BLaER1 (cell line): ENCODE results near the gene FAM186B.

Source experiments
- H3K27ac ChIP-seq: shearing (Covaris generic); formaldehyde crosslinking; 2 replicates; pipeline ENCODE4 v1.8.1; 2022
- H3K27me3 ChIP-seq: shearing (Covaris generic); formaldehyde crosslinking; 2 replicates; pipeline ENCODE4 v1.8.1; 2022
- H3K36me3 ChIP-seq: shearing (Covaris generic); formaldehyde crosslinking; 2 replicates; pipeline ENCODE4 v1.8.1; 2022
- H3K4me1 ChIP-seq: shearing (Covaris generic); formaldehyde crosslinking; 2 replicates; pipeline ENCODE4 v1.8.1; 2022
- H3K4me2 ChIP-seq: shearing (Covaris generic); formaldehyde crosslinking; 2 replicates; pipeline ENCODE4 v1.8.1; 2022
- H3K4me3 ChIP-seq: shearing (Covaris generic); formaldehyde crosslinking; 2 replicates; pipeline ENCODE4 v1.8.1; 2022
- H3K9ac ChIP-seq: shearing (Covaris generic); formaldehyde crosslinking; 2 replicates; pipeline ENCODE4 v1.8.1; 2022
- H3K9me3 ChIP-seq: shearing (Covaris generic); formaldehyde crosslinking; 2 replicates; pipeline ENCODE4 v1.8.1; 2022
- H4K20me1 ChIP-seq: shearing (Covaris generic); formaldehyde crosslinking; 2 replicates; pipeline ENCODE4 v1.8.1; 2022
- Cebpa-rat ChIP-seq: shearing (Covaris generic); IDR thresholded peaks from 2 replicates; pipeline ENCODE4 v1.8.1; 2022

The FAM186B gene

DNA sequence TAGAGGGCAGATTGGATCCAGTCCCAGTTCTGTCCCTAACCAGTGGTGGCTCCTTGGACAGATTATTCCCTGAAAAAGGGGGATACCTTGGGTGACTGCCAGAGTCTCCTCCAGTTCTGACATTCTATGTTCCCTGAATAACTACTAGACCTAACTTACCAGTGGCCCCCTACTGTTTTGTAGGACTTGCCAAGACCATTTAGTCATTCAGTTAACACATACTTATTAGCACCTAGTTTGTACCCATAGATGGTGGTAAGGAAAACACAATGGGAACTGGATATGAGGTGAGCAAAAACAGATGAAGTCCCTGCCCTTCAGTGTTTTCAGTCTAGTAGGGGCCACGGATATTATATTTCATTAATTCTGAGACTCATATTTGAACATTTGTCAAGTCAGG, 21.4 kb upstream of the FAM186B start:
- TF ChIP-seq Cebpa-rat, result no peak
- H3K27me3 ChIP-seq, result no peaks in the 10 kb centered on the region
- peaks cover 18% of the 10 kb centered on the region for H3K4me1 ChIP-seq
- no peak overlapping the region for H3K9ac ChIP-seq
- H3K4me2 ChIP-seq, result no peak overlapping the region
- no peaks in the 10 kb centered on the region for H4K20me1 ChIP-seq
- H3K36me3 ChIP-seq, result no peaks in the 10 kb centered on the region; the same call in 1 of the 2 replicates
- H3K27ac ChIP-seq, result no peak overlapping the region
- no peaks in the 10 kb centered on the region for H3K9me3 ChIP-seq
- H3K4me3 ChIP-seq, result no peak overlapping the region

DNA sequence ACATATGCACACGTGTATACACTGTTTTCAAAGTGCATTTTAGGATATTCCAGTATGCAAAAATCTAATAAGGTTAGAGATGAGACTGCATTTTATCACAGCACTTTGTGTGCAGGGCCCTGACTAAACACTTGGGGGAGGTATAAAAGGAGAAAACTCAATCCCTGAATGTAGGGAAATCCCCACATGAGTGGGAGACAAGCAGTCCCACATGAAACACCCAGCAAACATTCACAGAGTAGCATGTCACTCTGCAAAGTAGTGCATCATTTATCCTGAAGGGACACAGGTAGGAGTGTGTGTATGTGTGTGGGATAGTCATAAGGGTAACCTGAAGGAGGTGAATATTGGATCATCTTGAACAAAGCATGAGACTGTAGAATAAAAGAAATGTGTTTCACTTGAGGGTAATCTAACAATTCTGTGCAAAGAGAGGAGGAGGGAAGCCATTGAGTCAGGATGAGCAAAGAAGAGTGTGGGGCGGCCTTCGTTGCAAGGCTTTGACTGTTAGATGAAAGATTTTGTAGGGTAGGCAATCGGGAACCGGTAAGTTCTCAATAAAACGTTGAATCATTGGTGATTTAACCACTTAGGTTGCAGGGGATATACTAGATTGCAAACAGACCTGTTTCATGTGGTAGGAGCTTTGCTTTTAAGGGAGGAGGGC, 20.9 kb upstream of the FAM186B start:
- peaks cover 23% of the 10 kb centered on the region for H3K4me1 ChIP-seq
- H3K27me3 ChIP-seq, result no peaks in the 10 kb centered on the region
- no peaks in the 10 kb centered on the region for H4K20me1 ChIP-seq
- H3K4me2 ChIP-seq, result no peak overlapping the region
- H3K36me3 ChIP-seq, result no peaks in the 10 kb centered on the region
- TF ChIP-seq Cebpa-rat, result no peak
- no peak overlapping the region for H3K27ac ChIP-seq
- no peak overlapping the region for H3K9ac ChIP-seq
- no peak overlapping the region for H3K4me3 ChIP-seq
- no peaks in the 10 kb centered on the region for H3K9me3 ChIP-seq

DNA sequence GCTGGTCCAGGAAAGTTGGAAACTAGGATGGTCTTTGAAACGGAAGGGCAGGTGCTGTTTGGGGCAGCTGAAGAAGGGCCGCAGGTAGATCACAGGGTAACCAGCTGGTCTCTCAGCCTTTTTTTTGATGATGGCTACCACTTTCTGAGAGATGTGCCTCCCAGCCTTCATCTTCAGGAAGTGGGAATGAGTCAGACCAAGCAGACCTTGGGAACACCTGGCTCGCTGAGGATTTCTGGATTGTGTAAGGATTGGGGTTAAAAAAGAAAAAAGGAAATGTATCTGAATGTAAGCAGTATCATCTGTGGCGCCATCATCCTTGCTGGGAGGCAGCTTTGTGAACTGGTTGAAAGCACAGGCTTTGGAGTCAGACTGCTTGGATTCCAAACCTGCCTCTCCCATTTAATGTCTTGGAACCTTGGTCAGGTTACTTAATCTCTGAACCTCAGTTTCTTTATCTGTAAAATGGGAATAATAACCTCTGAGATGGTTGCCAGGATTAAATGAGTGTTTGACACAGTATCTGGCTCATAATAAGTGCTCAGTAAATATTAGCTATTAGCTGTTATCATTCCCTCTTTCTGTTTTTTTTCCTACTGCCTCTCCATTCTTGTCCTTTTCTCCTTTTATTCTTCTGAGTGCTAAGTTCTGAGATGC, 19.6 kb upstream of the FAM186B start:
- Histone ChIP-seq H3K4me3 (no peak overlapping the region), H4K20me1 (no peaks in the 10 kb centered on the region), H3K9me3 (no peaks in the 10 kb centered on the region), H3K4me2 (no peak overlapping the region), H3K9ac (no peak overlapping the region), H3K4me1 (peaks cover 36% of the 10 kb centered on the region), H3K36me3 (no peaks in the 10 kb centered on the region), H3K27me3 (no peaks in the 10 kb centered on the region), H3K27ac (no peak overlapping the region)
- TF ChIP-seq Cebpa-rat, result no peak

DNA sequence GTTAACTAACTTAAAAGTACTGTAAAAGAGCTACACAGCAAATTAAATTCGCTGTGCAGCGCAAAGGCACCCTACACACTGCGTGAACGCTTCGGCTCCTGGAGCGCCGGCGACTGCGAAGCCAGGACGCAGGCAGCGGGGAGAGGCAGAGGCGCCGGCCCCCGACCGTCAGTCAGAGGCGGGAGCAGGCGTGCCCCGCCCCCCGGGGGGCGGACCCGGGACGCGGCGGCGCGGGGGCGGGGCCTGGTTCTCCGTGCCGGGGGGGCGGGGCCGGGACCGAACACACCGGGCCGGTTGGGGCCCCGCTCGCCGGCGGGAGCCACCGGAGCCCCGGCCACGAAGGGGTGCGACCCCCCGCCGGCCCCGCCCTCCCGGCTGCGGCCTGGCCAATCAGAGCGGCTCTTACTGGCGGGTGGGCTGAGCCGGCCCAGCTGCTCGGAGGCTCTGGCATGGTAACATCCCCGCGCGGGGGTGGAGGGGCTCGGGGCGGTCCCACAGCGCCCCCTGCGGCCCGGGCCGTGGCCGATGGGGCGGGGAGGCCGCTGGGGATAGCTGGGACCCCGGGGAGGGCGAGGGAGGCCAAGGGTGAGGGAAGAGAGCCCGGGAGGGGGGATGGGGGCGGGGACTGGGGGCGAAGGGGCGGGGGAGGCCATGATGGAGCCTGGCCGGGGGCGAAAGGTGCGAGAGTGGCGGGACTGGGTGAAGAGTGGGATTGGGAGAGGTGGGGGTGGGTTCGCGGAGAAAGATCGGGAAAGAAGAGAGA, 17.9 kb upstream of the FAM186B start, which contains the start of gene PRPF40B:
Gene PRPF40B, plus strand, starts transcription at position 420 of the 763 bp plus-strand sequence. Its CDS starts 30 bp downstream, at position 450.
- Histone ChIP-seq H3K4me2 (peak within 1 kb of the TSS; percentile 94), H3K27me3 (no peaks in the 10 kb centered on the region), H3K4me1 (peaks cover 37% of the 10 kb centered on the region), H3K36me3 (no peaks in the 10 kb centered on the region), H3K9me3 (no peaks in the 10 kb centered on the region), H3K4me3 (peak within 1 kb of the TSS; percentile 65), H4K20me1 (no peaks in the 10 kb centered on the region), H3K27ac (peak within 1 kb of the TSS; percentile 64), H3K9ac (peak within 1 kb of the TSS; percentile 74)
- TF ChIP-seq Cebpa-rat, result no peak

DNA sequence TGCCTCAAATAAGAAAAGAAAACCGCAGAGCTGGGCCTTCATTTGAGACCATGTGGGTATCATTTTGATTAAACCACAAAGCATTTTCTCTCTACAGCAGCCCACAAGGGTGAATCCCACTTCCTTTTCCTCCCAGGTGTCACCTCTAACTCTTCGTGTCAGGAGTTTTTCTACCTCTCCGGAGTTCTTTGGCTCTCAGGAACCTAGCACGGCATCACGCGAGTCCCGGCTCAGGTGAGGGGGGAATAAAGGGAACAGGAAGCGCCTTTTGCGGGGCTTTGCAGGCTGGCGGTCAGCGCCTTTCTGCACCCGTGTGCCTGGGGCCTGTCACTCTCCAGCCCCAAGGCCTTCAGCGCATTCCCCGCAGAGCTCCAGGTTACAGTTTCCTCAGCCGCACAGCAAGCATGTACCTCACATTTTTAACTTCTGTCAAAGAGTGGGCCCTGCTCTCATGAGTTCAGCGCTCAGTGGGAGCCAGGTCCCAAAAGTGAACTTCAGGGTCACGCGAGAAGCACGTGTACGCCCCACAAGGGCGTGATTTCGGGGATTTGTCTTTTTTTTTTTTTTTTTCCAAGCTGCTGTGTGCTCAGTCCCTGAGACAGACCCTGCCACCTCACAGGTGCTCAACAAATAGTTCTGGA, 17.2 kb upstream of the FAM186B start:
- Histone ChIP-seq H3K9me3 (no peaks in the 10 kb centered on the region), H3K27ac (peak overlapping the region; percentile 64), H3K27me3 (no peaks in the 10 kb centered on the region), H3K4me3 (peak overlapping the region; percentile 65), H3K4me1 (peaks cover 37% of the 10 kb centered on the region), H3K4me2 (peak overlapping the region; percentile 94), H3K9ac (peak overlapping the region; percentile 74), H3K36me3 (no peaks in the 10 kb centered on the region), H4K20me1 (no peaks in the 10 kb centered on the region)
- no peak for TF ChIP-seq Cebpa-rat

DNA sequence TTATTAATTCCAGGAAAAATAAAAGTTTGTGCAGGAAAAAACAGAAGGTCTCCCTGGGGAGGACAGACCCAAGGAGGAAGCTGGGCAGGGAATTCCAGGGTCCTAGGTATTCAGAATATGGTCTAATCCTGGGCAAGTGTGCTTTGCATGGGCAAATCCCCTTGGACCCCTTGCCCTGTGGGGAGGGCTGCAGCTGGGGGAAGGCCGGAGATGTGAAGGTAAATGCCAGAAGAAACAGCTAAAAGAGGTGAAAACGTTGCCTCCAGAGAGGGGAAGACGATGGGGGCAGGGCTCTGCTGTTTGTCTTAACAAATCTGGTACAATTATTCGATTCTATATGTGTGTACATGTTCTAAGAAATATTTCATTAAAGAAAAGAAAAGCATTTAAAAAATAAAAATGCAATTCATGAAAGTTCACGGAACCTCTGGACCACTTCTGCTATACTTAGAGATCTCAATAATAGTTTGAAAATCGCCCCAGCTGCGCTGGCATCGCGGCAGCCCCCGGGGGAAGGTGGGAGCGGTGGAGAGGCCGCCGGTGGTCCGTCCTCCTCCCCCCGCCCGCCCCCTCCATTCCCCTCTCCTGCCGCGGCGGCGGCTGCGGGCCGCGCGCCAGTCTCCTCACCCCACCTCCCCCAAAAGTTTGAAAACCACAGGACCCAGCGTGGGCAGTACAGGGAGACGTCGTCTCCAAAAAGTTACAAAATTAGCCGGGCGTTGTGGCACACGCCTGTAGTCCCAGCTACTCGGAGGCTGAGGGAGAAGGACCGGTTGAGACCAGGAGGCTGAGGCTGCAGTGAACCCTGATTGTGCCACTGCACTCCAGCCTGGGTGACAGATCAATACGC, 16.4 kb upstream of the FAM186B start:
- Histone ChIP-seq H3K4me3 (peak overlapping the region; percentile 65), H3K4me1 (peaks cover 40% of the 10 kb centered on the region), H3K36me3 (no peaks in the 10 kb centered on the region), H3K27me3 (no peaks in the 10 kb centered on the region), H3K27ac (peak overlapping the region; percentile 64), H3K9ac (peak overlapping the region; percentile 74), H3K4me2 (peak overlapping the region; percentile 94), H3K9me3 (no peaks in the 10 kb centered on the region), H4K20me1 (no peaks in the 10 kb centered on the region)
- TF ChIP-seq Cebpa-rat, result no peak

DNA sequence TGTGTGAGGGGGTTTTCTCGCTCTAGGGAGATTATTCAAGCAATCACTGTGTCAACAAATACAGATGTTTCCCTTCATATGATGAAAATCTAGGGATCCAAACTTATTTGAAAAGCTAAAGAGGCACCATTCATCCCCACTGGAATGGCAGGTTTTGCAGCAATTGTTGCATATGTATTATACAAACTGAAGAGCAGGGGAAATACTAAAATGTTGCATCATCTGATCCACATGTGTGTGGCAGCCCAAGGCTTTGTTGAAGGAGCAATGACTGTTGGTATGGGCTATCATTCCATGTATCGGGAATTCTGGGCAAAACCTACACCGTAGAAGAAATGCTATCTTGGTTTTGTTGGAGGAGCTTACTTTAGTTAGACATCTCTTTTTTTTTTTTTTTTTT, 13.8 kb upstream of the FAM186B start:
- H4K20me1 ChIP-seq, result no peaks in the 10 kb centered on the region
- no peak overlapping the region for H3K4me3 ChIP-seq
- no peaks in the 10 kb centered on the region for H3K27me3 ChIP-seq
- TF ChIP-seq Cebpa-rat, result no peak
- H3K36me3 ChIP-seq, result no peaks in the 10 kb centered on the region
- no peak overlapping the region for H3K4me2 ChIP-seq
- peaks cover 49% of the 10 kb centered on the region for H3K4me1 ChIP-seq
- H3K9me3 ChIP-seq, result peaks cover 18% of the 10 kb centered on the region
- no peak overlapping the region for H3K9ac ChIP-seq
- no peak overlapping the region for H3K27ac ChIP-seq

DNA sequence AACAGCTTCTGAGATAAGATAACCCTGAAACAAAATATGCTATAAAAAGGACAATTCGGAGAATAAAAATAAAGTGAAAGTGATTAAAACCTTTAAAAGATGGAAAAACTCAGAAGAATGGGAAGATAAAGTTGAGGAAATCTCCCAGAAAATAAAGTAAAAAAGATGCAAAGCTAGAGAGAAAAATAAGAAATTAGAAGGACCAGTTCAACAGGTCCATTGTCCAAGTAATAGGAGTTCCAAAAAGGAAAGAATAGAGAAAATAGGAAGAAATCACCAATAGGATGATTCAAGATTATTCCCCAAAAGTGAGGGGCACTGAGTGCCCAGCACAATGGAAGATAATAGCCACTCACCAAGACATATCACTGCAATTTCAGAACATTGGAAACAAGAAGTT, 13.1 kb upstream of the FAM186B start:
- TF ChIP-seq Cebpa-rat, result no peak
- Histone ChIP-seq H3K9me3 (peaks cover 19% of the 10 kb centered on the region), H3K36me3 (no peaks in the 10 kb centered on the region), H3K9ac (no peak overlapping the region), H3K27me3 (no peaks in the 10 kb centered on the region), H3K4me2 (no peak overlapping the region), H3K4me1 (peaks cover 43% of the 10 kb centered on the region), H3K4me3 (no peak overlapping the region), H4K20me1 (no peaks in the 10 kb centered on the region), H3K27ac (no peak overlapping the region)

DNA sequence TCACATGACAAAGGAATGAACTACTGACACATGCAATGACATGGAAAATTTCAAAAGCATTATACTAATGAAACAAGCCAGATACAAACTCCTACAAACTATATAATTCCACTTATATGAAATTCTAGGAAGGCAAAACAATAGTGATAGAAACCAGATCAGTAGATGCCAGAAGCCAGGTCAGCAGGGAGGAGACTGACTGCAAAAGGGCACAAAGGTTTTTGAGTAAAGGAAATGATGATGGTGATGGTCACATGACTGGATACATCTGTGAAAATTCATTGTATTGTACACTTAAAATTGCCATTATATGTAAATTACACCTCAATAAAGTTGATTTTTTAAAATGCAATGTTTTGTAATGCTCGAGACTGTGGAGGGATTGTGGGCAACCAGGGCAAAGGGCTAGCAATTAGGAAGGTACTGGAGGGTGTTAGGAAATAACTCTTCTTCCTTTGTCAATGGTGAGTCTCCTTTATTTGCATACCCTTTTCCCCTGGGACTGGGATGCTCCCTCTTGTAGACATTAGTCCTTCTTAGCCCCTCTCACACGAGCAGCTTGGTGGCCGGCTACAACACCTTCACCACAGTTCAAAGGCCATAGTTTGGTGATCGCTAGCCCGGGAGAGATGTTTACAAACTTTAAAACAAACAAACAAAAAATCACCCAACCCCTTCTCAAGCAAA, 11.2 kb upstream of the FAM186B start:
- Histone ChIP-seq H3K4me2 (peak overlapping the region; percentile 39), H3K27ac (no peak overlapping the region), H3K4me3 (no peak overlapping the region)

More for the DNA sequence above, 11.2 kb upstream of the FAM186B start:
- no peaks in the 10 kb centered on the region for H3K27me3 ChIP-seq
- no peaks in the 10 kb centered on the region for H4K20me1 ChIP-seq
- no peak for TF ChIP-seq Cebpa-rat
- no peaks in the 10 kb centered on the region for H3K36me3 ChIP-seq
- no peak overlapping the region for H3K9ac ChIP-seq
- H3K4me1 ChIP-seq, result peaks cover 31% of the 10 kb centered on the region
- peaks cover 19% of the 10 kb centered on the region for H3K9me3 ChIP-seq
